HG02763 (cell line): ENCODE data around the gene MAP1LC3C.
"Not testable (repeated sequence)": the region's sequence is repeated elsewhere in the genome, so short reads cannot be mapped to it uniquely, and the experiment has no call there.

Experiments
- ATAC-seq: cut with Tn5 transposase; IDR thresholded peaks from one replicate; pipeline ENCODE4 v1.9.1; 2021; ENCODE audit warnings: mild to moderate bottlenecking, moderate library complexity; ENCODE audit not compliant: unreplicated experiment

The MAP1LC3C gene

GRCh38 chr1:241994171-241994570 is 4.7 kb downstream of the MAP1LC3C start:
- no peak for ATAC-seq

DNA sequence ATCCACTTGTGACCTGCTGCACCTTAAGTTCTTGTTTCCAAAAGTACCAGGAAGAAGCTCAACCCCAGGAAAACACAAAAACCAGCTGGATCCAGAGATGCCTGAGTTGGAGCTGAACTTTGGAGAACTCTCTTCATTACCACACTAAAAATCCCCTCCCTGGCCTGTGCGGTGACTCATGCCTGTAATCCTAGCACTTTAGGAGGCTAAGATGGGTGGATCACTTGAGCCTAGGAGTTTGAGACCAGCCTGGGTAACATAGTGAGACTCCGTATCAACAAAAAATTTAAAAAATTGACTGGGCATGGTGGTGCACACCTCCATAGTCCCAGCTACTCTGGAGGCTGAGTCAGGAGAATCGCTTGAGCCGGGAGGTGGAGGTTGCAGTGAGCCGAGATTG is 6.2 kb downstream of the MAP1LC3C start:
- no peak for ATAC-seq

DNA sequence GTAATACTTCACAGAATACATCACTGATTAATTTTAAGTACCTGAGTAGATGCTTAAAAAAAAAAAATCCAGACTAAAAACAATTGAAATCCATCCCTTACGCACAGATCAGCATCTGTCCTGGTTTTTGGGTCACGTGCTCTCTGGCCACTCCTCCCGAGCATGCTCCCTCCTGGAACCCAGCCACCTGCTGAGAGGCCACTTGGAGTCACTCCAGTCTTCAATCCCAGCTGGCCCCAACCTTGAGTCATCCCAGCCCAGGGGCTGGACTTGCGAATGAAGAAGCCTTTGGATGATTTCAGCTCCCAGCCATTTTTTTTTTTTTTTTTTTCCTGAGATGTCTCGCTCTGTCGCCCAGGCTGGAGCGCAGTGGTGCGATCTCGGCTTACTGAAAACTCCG is 8.9 kb downstream of the MAP1LC3C start:
- no peak for ATAC-seq

GRCh38 chr1:241988389-241988930 is 10.4 kb downstream of the MAP1LC3C start:
- ATAC-seq: not testable (repeated sequence)

GRCh38 chr1:241985787-241986186 is 13.1 kb downstream of the MAP1LC3C start:
- no peak for ATAC-seq

GRCh38 chr1:241979926-241980325 is 19.0 kb downstream of the MAP1LC3C start:
- no peak for ATAC-seq

GRCh38 chr1:241979071-241979470 is 19.8 kb downstream of the MAP1LC3C start:
- ATAC-seq: no peak

GRCh38 chr1:241976229-241976628 is 22.7 kb downstream of the MAP1LC3C start:
- no peak for ATAC-seq

DNA sequence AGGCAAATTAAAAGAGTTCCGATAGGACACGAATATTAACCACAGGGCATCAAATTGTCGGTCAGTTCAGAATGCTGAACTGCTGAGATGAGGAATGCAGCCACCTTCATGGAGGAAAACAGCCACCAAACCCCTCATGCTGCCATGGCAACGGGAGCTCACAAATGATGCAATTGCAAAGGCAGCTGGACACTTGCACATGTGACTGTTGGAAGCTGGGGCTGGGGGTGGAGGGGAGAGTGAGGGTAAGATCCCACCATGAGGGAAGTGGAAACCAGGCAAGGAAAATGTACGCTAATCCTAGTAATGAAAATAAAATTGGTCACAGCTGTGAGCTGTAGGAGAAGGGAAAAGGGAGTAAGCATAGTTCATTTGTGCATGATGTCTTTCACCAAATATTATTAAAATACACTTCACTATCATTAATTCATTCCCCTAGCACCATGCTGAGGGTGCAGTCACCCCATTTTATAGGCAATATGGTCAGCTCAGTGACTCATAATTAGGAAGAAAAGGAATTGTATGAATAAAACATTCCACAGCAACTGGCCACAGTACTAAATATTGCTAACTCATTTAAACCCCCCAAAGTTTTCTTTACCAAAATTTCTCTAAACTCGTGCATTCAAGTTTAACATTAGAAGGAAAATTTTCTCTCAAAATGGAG is 26.1 kb downstream of the MAP1LC3C start:
- ATAC-seq: no peak

DNA sequence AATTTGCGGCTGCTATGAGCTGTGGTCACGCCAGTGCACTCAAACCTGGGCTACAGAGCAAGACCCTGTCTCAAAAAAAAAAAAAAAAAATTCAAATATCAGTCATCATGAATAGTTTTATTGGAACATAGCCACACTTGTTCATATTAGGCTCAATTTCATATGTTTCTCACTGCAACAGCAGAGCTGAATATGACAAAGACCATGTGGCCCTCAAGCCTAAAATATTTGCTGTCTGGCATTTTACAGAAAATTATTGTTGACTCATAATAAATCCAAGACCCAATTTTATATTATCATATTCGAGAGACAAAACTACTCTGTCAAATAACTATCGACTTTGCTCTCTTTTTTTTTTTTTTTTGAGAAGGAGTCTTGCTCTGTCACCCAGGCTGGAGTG is 30.3 kb downstream of the MAP1LC3C start:
- no peak for ATAC-seq

- ATAC-seq: no peak
Measured at GRCh38 chr1:241964550-241965282, 34.2 kb downstream of the MAP1LC3C start.

GRCh38 chr1:241963722-241964121 is 35.2 kb downstream of the MAP1LC3C start:
- ATAC-seq: no peak

DNA sequence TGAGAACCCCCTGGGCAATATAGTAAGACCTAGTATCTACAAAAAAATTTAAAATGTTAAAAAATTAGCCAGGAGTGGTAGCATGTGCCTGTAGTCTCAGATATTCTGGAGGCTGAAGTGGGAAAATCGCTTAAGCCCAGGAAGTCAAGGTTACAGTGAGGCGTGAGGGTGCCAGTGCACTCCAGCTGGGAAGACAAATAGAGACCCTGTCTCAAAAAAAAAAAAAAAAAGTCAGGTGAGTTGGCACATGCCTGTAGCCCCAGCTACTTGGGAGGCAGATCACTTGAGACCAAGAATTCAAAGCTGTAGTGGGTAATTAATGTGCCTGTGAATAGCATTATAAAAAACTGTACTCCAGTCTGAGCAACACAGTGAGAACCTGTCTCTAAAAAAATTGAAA is 36.7 kb downstream of the MAP1LC3C start:
- ATAC-seq: no peak

- ATAC-seq: no peak
Measured at GRCh38 chr1:241957692-241958494, 41.0 kb downstream of the MAP1LC3C start, which contains the start of gene BECN2. Gene BECN2 (plus strand): TSS chr1:241957767. CDS start chr1:241957767, 0 bp downstream.

DNA sequence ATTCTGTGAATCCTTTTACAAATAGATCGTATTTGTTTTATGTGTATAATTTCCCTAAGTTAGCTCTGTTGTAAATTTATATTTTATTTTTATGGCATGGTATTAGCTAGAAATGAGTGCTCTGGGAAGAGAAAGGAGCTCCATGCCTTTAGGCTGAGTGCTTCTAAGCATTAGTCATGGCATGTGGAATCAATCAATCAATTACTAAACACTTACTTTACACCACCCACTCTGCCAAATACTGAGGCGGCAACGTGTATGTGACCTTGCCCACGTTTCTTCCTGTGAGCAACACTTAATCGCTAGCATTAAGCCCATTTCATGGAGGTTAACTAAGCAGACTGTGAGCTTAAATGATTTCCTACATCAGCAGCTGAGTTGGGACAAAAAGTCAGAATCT is 48.5 kb downstream of the MAP1LC3C start:
- ATAC-seq: no peak

DNA sequence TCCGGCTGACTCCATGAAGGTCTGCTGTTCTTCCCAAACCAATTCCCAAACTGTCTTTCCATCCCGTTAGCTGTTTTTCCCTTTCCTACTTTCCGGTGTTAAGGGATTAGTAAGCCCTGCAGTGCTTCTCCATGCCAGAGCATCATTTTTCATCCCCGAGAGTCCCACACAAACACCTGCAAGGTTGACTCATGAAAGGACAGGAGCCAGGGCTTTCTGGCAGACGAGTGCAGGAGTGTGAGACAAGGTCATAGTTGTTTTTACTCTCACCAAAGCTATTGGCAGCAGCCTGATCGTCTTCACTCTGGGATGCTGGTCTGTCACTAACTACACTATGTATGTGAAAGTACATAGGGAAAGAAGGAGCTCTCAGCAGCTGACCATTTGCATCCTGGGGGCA is 51.5 kb downstream of the MAP1LC3C start:
- ATAC-seq: no peak
